H1 (cell line): ENCODE data around the gene ATP9B. TPM values are rescaled to one million over a fixed set of nuclear protein-coding genes. Genes with fewer than 3 reads are reported as not detected.

Source experiments
- CTCF ChIA-PET: fragments of 300-600 bp; sonication (Branson Sonifier 250); formaldehyde crosslinking; loops from one replicate; lab custom pipeline; 2021; ENCODE audit not compliant: partially characterized antibody; lab: Charles Lee
- POLR2A ChIA-PET: fragments of 300-600 bp; sonication (Branson Sonifier 250); formaldehyde crosslinking; loops from one replicate; lab custom pipeline; 2021; ENCODE audit warnings: inconsistent platforms; ENCODE audit not compliant: partially characterized antibody; lab: Charles Lee
- DNase-seq, 2 experiments: peaks; one replicate each; pipeline versions ENCODE4 v3.0.0 to v3.0.0-alpha.2; 2010 to 2022; ENCODE audit warnings: low spot score in 2 of 2, low read depth in 1 of 2, mixed read lengths in 1 of 2
- FAIRE-seq: peaks from 2 replicates; lab custom pipeline; 2011; peaks lifted over from hg19 to GRCh38; lab: Jason Lieb, UNC
- H2AFZ ChIP-seq: 2 replicates; pipeline ENCODE4 v1.8.1; 2012; ENCODE audit warnings: low read length, inconsistent platforms
- H2AK5ac ChIP-seq: 2 replicates; pipeline ENCODE4 v1.6.1; 2013; ENCODE audit warnings: low read depth, low read length
- H2BK120ac ChIP-seq: replicated peaks from 2 replicates; pipeline ENCODE3; 2013; ENCODE audit warnings: low read depth, low read length, inconsistent platforms
- H2BK12ac ChIP-seq: 2 replicates; pipeline ENCODE4 v1.6.1; 2013; ENCODE audit warnings: low read depth, low read length
- H2BK15ac ChIP-seq: 2 replicates; pipeline ENCODE4 v1.6.1; 2013; ENCODE audit warnings: low read length
- H2BK20ac ChIP-seq: 2 replicates; pipeline ENCODE4 v1.6.1; 2013; ENCODE audit warnings: low read length
- H2BK5ac ChIP-seq: 2 replicates; pipeline ENCODE4 v1.6.1; 2013; ENCODE audit warnings: low read depth, low read length
- H3K14ac ChIP-seq: 2 replicates; pipeline ENCODE4 v1.6.1; 2013; ENCODE audit warnings: inconsistent platforms; ENCODE audit not compliant: insufficient read length
- H3K18ac ChIP-seq: 2 replicates; pipeline ENCODE4 v1.6.1; 2013; ENCODE audit warnings: low read length; ENCODE audit errors: extremely low read depth
- H3K23ac ChIP-seq: 2 replicates; pipeline ENCODE4 v1.6.1; 2013; ENCODE audit warnings: inconsistent platforms; ENCODE audit not compliant: insufficient read length
- H3K23me2 ChIP-seq: 2 replicates; pipeline ENCODE4 v1.6.1; 2013; ENCODE audit warnings: low read depth, low read length
- H3K27ac ChIP-seq: 2 replicates; pipeline ENCODE4 v1.6.1; 2011; ENCODE audit warnings: low read depth, low read length, inconsistent platforms
- H3K27me3 ChIP-seq, 4 experiments: replicated peaks in 1 of 4; 1 replicate in 1 of 4; 2 replicates in 3 of 4; pipeline versions ENCODE4 v1.6.1 to v1.8.1; 2011 to 2013; ENCODE audit warnings: low read length in 3 of 4, mild to moderate bottlenecking in 3 of 4, inconsistent platforms in 2 of 4, mixed read lengths in 2 of 4, moderate library complexity in 1 of 4; ENCODE audit not compliant: control insufficient read depth in 3 of 4, insufficient read depth in 3 of 4; ENCODE audit errors: extremely low read depth in 1 of 4
- H3K36me3 ChIP-seq, 4 experiments: 2 replicates each; pipeline versions ENCODE4 v1.6.1 to v1.8.1; 2011 to 2013; ENCODE audit warnings: mild to moderate bottlenecking in 4 of 4, low read length in 3 of 4, moderate library complexity in 2 of 4, control low read depth in 1 of 4, inconsistent platforms in 1 of 4; ENCODE audit not compliant: insufficient read depth in 4 of 4, control insufficient read depth in 2 of 4
- H3K4ac ChIP-seq: replicated peaks from 2 replicates; pipeline ENCODE3; 2013; ENCODE audit warnings: low read length, low read depth, mixed read lengths, inconsistent platforms; ENCODE audit not compliant: insufficient read length
- H3K4me1 ChIP-seq, 4 experiments: replicated peaks in 1 of 4; 1 replicate in 1 of 4; 2 replicates in 3 of 4; pipeline versions ENCODE4 v1.6.1 to v1.8.1; 2011 to 2013; ENCODE audit warnings: low read length in 3 of 4, inconsistent platforms in 2 of 4, mixed read lengths in 1 of 4; ENCODE audit not compliant: insufficient read depth in 4 of 4, control insufficient read depth in 3 of 4
- H3K4me2 ChIP-seq, 2 experiments: 2 replicates each; pipeline versions ENCODE4 v1.6.1 to v1.8.1; 2011 to 2013; ENCODE audit warnings: low read depth in 2 of 2, low read length in 2 of 2, control low read depth in 1 of 2, inconsistent platforms in 1 of 2, mild to moderate bottlenecking in 1 of 2; ENCODE audit not compliant: insufficient read depth in 1 of 2
- H3K4me3 ChIP-seq, 4 experiments: fragments of 200-600, 300-600 bp in 1 of 4; sonication (generic), shearing (Covaris generic), sonication (Bioruptor Twin) in 1 of 4; 2 replicates each; pipeline versions ENCODE4 v1.5.1 to v1.8.1; 2011 to 2016; ENCODE audit warnings: low read length in 4 of 4, low read depth in 3 of 4, control low read depth in 2 of 4, inconsistent platforms in 2 of 4, mild to moderate bottlenecking in 2 of 4, mixed read lengths in 1 of 4, moderate library complexity in 1 of 4; ENCODE audit not compliant: insufficient read depth in 2 of 4; ENCODE audit errors: extremely low read depth in 1 of 4
- H3K56ac ChIP-seq: replicated peaks from 2 replicates; pipeline ENCODE3; 2013; ENCODE audit warnings: low read depth, mild to moderate bottlenecking, mixed read lengths, low read length, inconsistent platforms; ENCODE audit not compliant: insufficient read length
- H3K79me1 ChIP-seq: 2 replicates; pipeline ENCODE4 v1.6.1; 2013; ENCODE audit warnings: low read depth, low read length, control low read depth
- H3K79me2 ChIP-seq, 2 experiments: 2 replicates each; pipeline versions ENCODE4 v1.6.1 to v1.8.1; 2012 to 2013; ENCODE audit warnings: low read length in 2 of 2, mild to moderate bottlenecking in 2 of 2, inconsistent platforms in 1 of 2; ENCODE audit not compliant: insufficient read depth in 2 of 2, control insufficient read depth in 1 of 2
- H3K9ac ChIP-seq, 4 experiments: replicated peaks in 1 of 4; 1 replicate in 1 of 4; 2 replicates in 3 of 4; pipeline versions ENCODE4 v1.6.1 to v1.8.1; 2011 to 2013; ENCODE audit warnings: low read depth in 3 of 4, low read length in 3 of 4, control low read depth in 2 of 4, mild to moderate bottlenecking in 2 of 4, moderate library complexity in 2 of 4, inconsistent platforms in 1 of 4; ENCODE audit errors: extremely low read depth in 1 of 4
- H3K9me3 ChIP-seq, 2 experiments: 2 replicates each; pipeline versions ENCODE4 v1.6.1 to v1.8.1; 2012 to 2013; ENCODE audit warnings: mild to moderate bottlenecking in 2 of 2, moderate library complexity in 2 of 2, control low read depth in 1 of 2, inconsistent platforms in 1 of 2, low read depth in 1 of 2, low read length in 1 of 2, mixed read lengths in 1 of 2; ENCODE audit not compliant: insufficient read depth in 2 of 2
- H4K20me1 ChIP-seq, 2 experiments: replicated peaks in 1 of 2; 2 replicates each; pipeline versions ENCODE3 to v1.8.1; 2011 to 2013; ENCODE audit warnings: inconsistent platforms in 2 of 2, low read length in 2 of 2, mild to moderate bottlenecking in 1 of 2; ENCODE audit not compliant: insufficient read depth in 2 of 2, control insufficient read depth in 1 of 2
- H4K5ac ChIP-seq: 2 replicates; pipeline ENCODE4 v1.6.1; 2013; ENCODE audit warnings: low read length, low read depth, mixed read lengths, inconsistent platforms; ENCODE audit not compliant: insufficient read length
- H4K8ac ChIP-seq: 2 replicates; pipeline ENCODE4 v1.8.0; 2013; ENCODE audit warnings: mild to moderate bottlenecking, moderate library complexity, low read length, inconsistent platforms; ENCODE audit not compliant: insufficient read depth; ENCODE audit errors: extremely low read depth
- H4K91ac ChIP-seq: replicated peaks from 2 replicates; pipeline ENCODE3; 2013; ENCODE audit warnings: low read length, mixed read lengths, inconsistent platforms; ENCODE audit not compliant: insufficient read length
- CHD1 ChIP-seq: IDR thresholded peaks from 2 replicates; pipeline ENCODE4 v1.6.1; 2012; ENCODE audit warnings: low read depth, low read length, improper control_type of control experiment
- FOSL1 ChIP-seq: IDR thresholded peaks from 2 replicates; pipeline ENCODE4 v1.6.1; 2011; ENCODE audit warnings: mild to moderate bottlenecking, low read depth, low read length, moderate library complexity; ENCODE audit not compliant: insufficient read depth
- JUN ChIP-seq: IDR thresholded peaks from 2 replicates; pipeline ENCODE4 v1.6.1; 2011; ENCODE audit warnings: low read depth, mild to moderate bottlenecking, improper control_type of control experiment, low read length
- KDM5A ChIP-seq: fragments of 200-600 bp; IDR thresholded peaks from 2 replicates; pipeline ENCODE4 v1.7.1; 2012; ENCODE audit warnings: mild to moderate bottlenecking, low read length, inconsistent platforms, mixed read lengths
- MAFK ChIP-seq: IDR thresholded peaks from 2 replicates; pipeline ENCODE4 v1.6.1; 2012; ENCODE audit warnings: low read depth, mild to moderate bottlenecking, improper control_type of control experiment, low read length
- POLR2A ChIP-seq, 2 experiments: IDR thresholded peaks; 1 replicate in 1 of 2; 2 replicates in 1 of 2; pipeline ENCODE4 v1.6.1; 2011; ENCODE audit warnings: low read depth in 2 of 2, low read length in 2 of 2, mild to moderate bottlenecking in 2 of 2; ENCODE audit errors: control extremely low read depth in 1 of 2
- RFX5 ChIP-seq: IDR thresholded peaks from 2 replicates; pipeline ENCODE4 v1.6.1; 2011; ENCODE audit warnings: low read depth, low read length, improper control_type of control experiment, borderline replicate concordance
- SIN3A ChIP-seq, 2 experiments: IDR thresholded peaks in 1 of 2; conservative IDR thresholded peaks in 1 of 2; 2 replicates each; pipeline ENCODE4 v1.6.1; 2011 to 2012; ENCODE audit warnings: low read length in 2 of 2, improper control_type of control experiment in 1 of 2, low read depth in 1 of 2, mild to moderate bottlenecking in 1 of 2
- TBP ChIP-seq: IDR thresholded peaks from 2 replicates; pipeline ENCODE4 v1.6.1; 2011; ENCODE audit warnings: low read depth, low read length, improper control_type of control experiment
- TEAD4 ChIP-seq: IDR thresholded peaks from 2 replicates; pipeline ENCODE4 v1.6.1; 2012; ENCODE audit warnings: low read depth, low read length, inconsistent platforms, mixed read lengths
- WGBS, 2 experiments: shearing (Covaris generic) in 1 of 2; methylation state at CpG; one replicate each; pipeline versions ENCODE4 v1.1.6 to v1.1.7; 2013 to 2015; ENCODE audit warnings: low lambda C conversion rate in 2 of 2, mixed read lengths in 2 of 2, inconsistent platforms in 1 of 2, low coverage in 1 of 2, missing lambda C conversion rate in 1 of 2; ENCODE audit not compliant: insufficient replicate concordance in 2 of 2, insufficient coverage in 1 of 2, insufficient read length in 1 of 2; ENCODE audit errors: extremely low coverage in 1 of 2, missing lambda C conversion rate in 1 of 2; 5-methylcytosine and 5-hydroxymethylcytosine counted together
- polyA plus RNA-seq, 7 experiments: library from polyadenylated mRNA; depleted of rRNA in 3 of 7; stranded (reverse) in 5 of 7; unstranded in 2 of 7; fragments of >200 nt in 5 of 7; fragments of 200-250 nt in 2 of 7; gene quantifications; 1 replicate in 5 of 7; 2 replicates in 1 of 7; 4 replicates in 1 of 7; pipeline versions ENCODE4 v1.2.1 to v1.2.3, GENCODE V29; 2011 to 2013; ENCODE audit warnings: missing spikeins in 2 of 7, mixed read lengths in 2 of 7
- total RNA-seq: library from RNA; stranded (reverse); fragmentation: NEBNext Ultra II Directional; extraction: Animal tissue kit (Norgen Biotek cat#: 25700); gene quantifications from 2 replicates; pipeline ENCODE4 v1.2.1, GENCODE V29; 2021
- TF ChIP-seq, protein P1 (sequence below): IDR thresholded peaks from 2 replicates; pipeline ENCODE4 v1.6.1; 2012; ENCODE audit warnings: low read length, inconsistent platforms
- TF ChIP-seq, protein P2 (sequence below): IDR thresholded peaks from 2 replicates; pipeline ENCODE4 v1.6.1; 2012; ENCODE audit warnings: inconsistent platforms

The ATP9B gene
- total and polyA plus RNA-seq, 2 of the 8 experiments (the other 6 are each of a cell fraction or from before 2014, with no cell fraction given), result 15.1 to 21.7 TPM

DNA sequence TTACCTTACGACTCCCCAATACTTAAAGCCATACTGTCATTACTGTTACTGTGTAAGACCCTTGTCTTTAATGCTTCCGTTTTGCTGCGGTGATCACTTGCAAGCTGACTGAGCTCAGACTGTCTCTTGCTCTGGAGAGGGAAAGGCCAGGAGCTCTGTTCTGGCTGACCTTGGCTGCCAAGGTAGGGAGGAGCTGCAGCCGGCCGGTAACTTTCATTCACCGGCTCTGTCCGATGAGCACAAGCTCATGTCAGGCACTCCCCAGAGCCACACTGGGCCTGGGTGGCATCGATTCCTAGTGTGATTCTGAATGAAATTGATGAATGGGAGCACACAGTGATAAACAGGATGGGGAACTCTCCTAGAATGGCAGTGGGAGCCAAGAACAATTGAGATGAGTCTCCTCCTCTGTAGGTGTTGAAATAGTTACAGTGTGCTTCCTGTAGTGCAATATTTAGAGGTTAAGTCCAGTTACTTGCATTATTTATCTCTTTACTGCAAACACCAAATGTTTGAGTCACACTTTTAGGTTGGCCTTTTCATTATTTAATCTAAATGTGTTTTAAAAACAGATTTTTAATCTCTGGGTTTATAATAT lies 100.9 kb downstream of the ATP9B start:
- Histone ChIP-seq H3K79me2 (no peaks in the 10 kb centered on the region), H2BK5ac (no peak overlapping the region), H3K9ac (no peak overlapping the region), H3K27ac (no peak overlapping the region), H2BK20ac (no peak overlapping the region), H3K4me1 (no peaks in the 10 kb centered on the region), H2AFZ (no peak overlapping the region), H3K23ac (no peak overlapping the region), H3K36me3 (peaks cover 0 to 11% (median 6%) of the 10 kb centered on the region in 4 experiments; a peak in 5 of 8 replicates), H4K8ac (no peak overlapping the region), H2BK120ac (no peak overlapping the region), H3K4me3 (no peak overlapping the region), H4K5ac (no peak overlapping the region), H3K79me1 (no peaks in the 10 kb centered on the region; the same call in 1 of the 2 replicates), H3K14ac (no peak overlapping the region), H2BK12ac (no peak overlapping the region), H4K20me1 (no peaks in the 10 kb centered on the region), H2AK5ac (no peak overlapping the region), H3K56ac (no peak overlapping the region), H3K18ac (no peak overlapping the region), H2BK15ac (no peak overlapping the region), H3K27me3 (no peaks in the 10 kb centered on the region), H4K91ac (no peak overlapping the region), H3K4ac (no peak overlapping the region), H3K4me2 (no peak overlapping the region), H3K23me2 (no peaks in the 10 kb centered on the region), H3K9me3 (peaks cover 0 to 5% of the 10 kb centered on the region in 2 experiments; a peak in 1 of 4 replicates)
- ChIA-PET POLR2A (interaction anchor here (0.6 kb wide), 1 partner anchor 16 kb away, joined by 3 read pairs; no protein-coding TSS in a partner anchor), CTCF (no interaction called here)
- FAIRE-seq, result no peak
- no peak for DNase-seq
- 90% methylated on average over 8 of the region's 8 CpGs; no CpG with 5 or more reads in 1 of the 2 experiments for WGBS, 2 experiments
- TF ChIP-seq SIN3A (conservative IDR thresholded peaks at IDR 0.05 in 1 of 2, IDR thresholded peaks at IDR 0.05 in 1 of 2; ENCODE audit: low read depth in 1 of 2, low read length in 2 of 2) (no peak), KDM5A (no peak), RFX5 (no peak), POLR2A (IDR thresholded peaks at IDR 0.05; ENCODE audit: control extremely low read depth in 1 of 2, low read depth in 2 of 2, low read length in 2 of 2) (no peak), FOSL1 (no peak), MAFK (no peak), TBP (no peak), TEAD4 (no peak), CHD1 (no peak), JUN (no peak)
- TF ChIP-seq, protein P1, sequence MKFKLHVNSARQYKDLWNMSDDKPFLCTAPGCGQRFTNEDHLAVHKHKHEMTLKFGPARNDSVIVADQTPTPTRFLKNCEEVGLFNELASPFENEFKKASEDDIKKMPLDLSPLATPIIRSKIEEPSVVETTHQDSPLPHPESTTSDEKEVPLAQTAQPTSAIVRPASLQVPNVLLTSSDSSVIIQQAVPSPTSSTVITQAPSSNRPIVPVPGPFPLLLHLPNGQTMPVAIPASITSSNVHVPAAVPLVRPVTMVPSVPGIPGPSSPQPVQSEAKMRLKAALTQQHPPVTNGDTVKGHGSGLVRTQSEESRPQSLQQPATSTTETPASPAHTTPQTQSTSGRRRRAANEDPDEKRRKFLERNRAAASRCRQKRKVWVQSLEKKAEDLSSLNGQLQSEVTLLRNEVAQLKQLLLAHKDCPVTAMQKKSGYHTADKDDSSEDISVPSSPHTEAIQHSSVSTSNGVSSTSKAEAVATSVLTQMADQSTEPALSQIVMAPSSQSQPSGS, result no peak
- TF ChIP-seq, protein P2, sequence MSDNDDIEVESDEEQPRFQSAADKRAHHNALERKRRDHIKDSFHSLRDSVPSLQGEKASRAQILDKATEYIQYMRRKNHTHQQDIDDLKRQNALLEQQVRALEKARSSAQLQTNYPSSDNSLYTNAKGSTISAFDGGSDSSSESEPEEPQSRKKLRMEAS, result no peak
